SK-N-SH treated with all-trans-retinoic acid at 6 μM for 48 hours (cell line): Measurements from ENCODE around the gene NKAPD1.
"Not testable (repeated sequence)": the region's sequence is repeated elsewhere in the genome, so short reads cannot be mapped to it uniquely, and the experiment has no call there.

Source experiments
- ARNTL ChIP-seq: fragments of 450-650 bp; formaldehyde crosslinking; IDR thresholded peaks from 2 replicates; pipeline ENCODE4 v1.5.0; 2020; ENCODE audit warnings: low read depth, mild to moderate bottlenecking, moderate library complexity, borderline replicate concordance
- BACH2 ChIP-seq: fragments of 250-450 bp; sonication (Bioruptor Pico); IDR thresholded peaks from 2 replicates; pipeline ENCODE4 v1.9.0; 2021; ENCODE audit warnings: mild to moderate bottlenecking, borderline replicate concordance
- CSRNP3 ChIP-seq: fragments of 250-450 bp; sonication (Bioruptor Pico); IDR thresholded peaks from 2 replicates; pipeline ENCODE4 v1.5.1; 2021; ENCODE audit warnings: mild to moderate bottlenecking, moderate library complexity
- GLIS3 ChIP-seq: fragments of 250-450 bp; sonication (Bioruptor Pico); IDR thresholded peaks from 2 replicates; pipeline ENCODE4 v1.5.0; 2020; ENCODE audit warnings: mild to moderate bottlenecking, moderate library complexity
- ISL1 ChIP-seq: fragments of 250-450 bp; sonication (Bioruptor Pico); IDR thresholded peaks from 2 replicates; pipeline ENCODE4 v2.1.2; 2022; ENCODE audit warnings: mild to moderate bottlenecking, moderate library complexity
- OSR1 ChIP-seq: fragments of 250-450 bp; sonication (Bioruptor Pico); IDR thresholded peaks from 2 replicates; pipeline ENCODE4 v1.8.0; 2022; ENCODE audit warnings: moderate library complexity, mild to moderate bottlenecking, inconsistent platforms
- POU6F1 ChIP-seq: fragments of 250-450 bp; sonication (Bioruptor Pico); IDR thresholded peaks from 2 replicates; pipeline ENCODE4 v1.8.0; 2021; ENCODE audit warnings: low read depth, mild to moderate bottlenecking, moderate library complexity, borderline replicate concordance
- ZC3H10 ChIP-seq: fragments of 250-450 bp; sonication (Bioruptor Pico); IDR thresholded peaks from 2 replicates; pipeline ENCODE4 v1.5.1; 2021; ENCODE audit warnings: mild to moderate bottlenecking, moderate library complexity
- ZFP3 ChIP-seq: fragments of 250-450 bp; sonication (Bioruptor Pico); IDR thresholded peaks from 2 replicates; pipeline ENCODE4 v1.5.0; 2020; ENCODE audit warnings: mild to moderate bottlenecking, moderate library complexity
- ZFP30 ChIP-seq: fragments of 450-650 bp; formaldehyde crosslinking; IDR thresholded peaks from 2 replicates; pipeline ENCODE4 v1.5.0; 2022; ENCODE audit warnings: mild to moderate bottlenecking, moderate library complexity
- ZNF565 ChIP-seq: fragments of 450-650 bp; formaldehyde crosslinking; conservative IDR thresholded peaks from 2 replicates; pipeline ENCODE4 v1.5.0; 2020; ENCODE audit warnings: low read depth, mild to moderate bottlenecking, moderate library complexity
- ZNF70 ChIP-seq: fragments of 450-650 bp; formaldehyde crosslinking; IDR thresholded peaks from 2 replicates; pipeline ENCODE4 v1.5.0; 2020; ENCODE audit warnings: mild to moderate bottlenecking, moderate library complexity

DNA sequence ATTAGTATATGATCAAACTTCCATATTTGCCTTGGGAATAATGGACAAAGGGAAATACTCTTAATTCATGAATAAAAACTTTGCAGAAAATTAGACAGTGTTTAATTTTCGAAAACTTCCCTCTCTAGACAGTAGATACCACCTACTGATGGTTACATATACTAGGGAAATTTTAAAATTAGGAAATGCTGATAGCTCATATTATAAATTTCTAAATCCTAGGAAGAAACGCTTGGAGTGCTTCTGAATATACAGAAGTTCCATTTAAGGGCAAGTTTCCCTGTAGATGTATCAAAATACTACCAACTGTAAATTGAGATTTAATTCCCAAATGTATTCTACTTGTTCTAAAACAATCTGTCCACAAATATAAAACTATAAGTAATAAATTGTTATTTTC, 21.2 kb downstream of the NKAPD1 start:
- TF ChIP-seq GLIS3; BACH2 (CRISPR knock-in tag); ISL1; ZFP30 (CRISPR knock-in tag); ZNF565 (CRISPR knock-in tag); ARNTL (CRISPR knock-in tag); POU6F1 (CRISPR knock-in tag); CSRNP3 (CRISPR knock-in tag); ZNF70; ZC3H10; OSR1 (CRISPR knock-in tag); ZFP3 (CRISPR knock-in tag): not testable (repeated sequence)
